HFF-Myc (cell line): ENCODE measurements around the gene SSX2B.
"Not testable (repeated sequence)": the region's sequence is repeated elsewhere in the genome, so short reads cannot be mapped to it uniquely, and the experiment has no call there.

Source experiments
- DNase-seq: peaks from one replicate; pipeline ENCODE4 v3.0.0-alpha.2; 2011; ENCODE audit warnings: low read depth; ENCODE audit errors: extremely low read depth
- H3K4me3 ChIP-seq: replicated peaks from 2 replicates; pipeline ENCODE4 v1.5.1; 2011; ENCODE audit warnings: low read depth, mild to moderate bottlenecking, control low read depth, low read length

Gene SSX2B

DNA sequence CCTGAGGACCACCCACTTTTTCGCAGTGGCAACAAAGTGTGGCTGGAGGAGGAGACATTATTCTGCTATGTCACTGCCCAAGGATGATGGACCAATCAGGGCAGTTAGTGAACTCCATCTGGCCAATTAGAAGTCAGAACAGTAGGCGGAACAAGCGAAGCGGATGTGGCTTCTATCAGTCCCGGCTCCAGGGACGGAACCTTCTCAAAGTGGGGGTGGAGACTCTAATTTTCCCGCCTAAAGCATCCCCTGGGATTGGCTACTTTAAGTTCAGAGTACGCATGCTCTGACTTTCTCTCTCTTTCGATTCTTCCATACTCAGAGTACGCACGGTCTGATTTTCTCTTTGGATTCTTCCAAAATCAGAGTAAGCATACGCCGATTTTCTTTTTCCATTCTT lies at the start of gene SSX2B:
SSX2B (plus strand) TSS at position 301 of the 400 bp plus-strand sequence. CDS start 1,429 bp downstream, outside the sequence.
- DNase-seq = not testable (repeated sequence)

DNA sequence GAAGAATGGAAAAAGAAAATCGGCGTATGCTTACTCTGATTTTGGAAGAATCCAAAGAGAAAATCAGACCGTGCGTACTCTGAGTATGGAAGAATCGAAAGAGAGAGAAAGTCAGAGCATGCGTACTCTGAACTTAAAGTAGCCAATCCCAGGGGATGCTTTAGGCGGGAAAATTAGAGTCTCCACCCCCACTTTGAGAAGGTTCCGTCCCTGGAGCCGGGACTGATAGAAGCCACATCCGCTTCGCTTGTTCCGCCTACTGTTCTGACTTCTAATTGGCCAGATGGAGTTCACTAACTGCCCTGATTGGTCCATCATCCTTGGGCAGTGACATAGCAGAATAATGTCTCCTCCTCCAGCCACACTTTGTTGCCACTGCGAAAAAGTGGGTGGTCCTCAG lies 44.0 kb upstream of the SSX2B start, which contains the start of gene SSX2:
SSX2 (minus strand) TSS at position 101 of the 400 bp plus-strand sequence. CDS start 1,429 bp downstream, outside the sequence.
- not testable (repeated sequence) for H3K4me3 ChIP-seq, DNase-seq

More for the DNA sequence above, at the start of gene SSX2B:
- not testable (repeated sequence) for H3K4me3 ChIP-seq

DNA sequence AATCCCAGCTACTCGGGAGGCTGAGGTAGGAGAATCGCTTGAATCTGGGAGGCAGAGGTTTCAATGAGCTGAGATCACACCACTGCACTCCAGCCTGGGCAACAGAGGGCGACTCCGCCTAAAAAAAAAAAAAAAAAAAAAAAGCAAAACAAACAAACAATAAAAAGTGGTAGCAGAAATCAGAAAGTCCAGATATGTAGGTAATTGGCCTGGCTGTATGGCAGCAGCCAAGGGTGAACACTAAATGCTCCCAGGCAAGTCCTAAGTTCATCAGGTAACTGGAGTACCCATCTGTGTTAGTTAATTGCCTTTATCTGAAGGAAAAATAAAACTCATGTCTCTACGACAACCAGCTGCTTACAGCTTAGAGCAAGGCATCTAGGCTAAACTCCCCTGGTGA lies 14.9 kb downstream of the SSX2B start:
- not testable (repeated sequence) for H3K4me3 ChIP-seq, DNase-seq

DNA sequence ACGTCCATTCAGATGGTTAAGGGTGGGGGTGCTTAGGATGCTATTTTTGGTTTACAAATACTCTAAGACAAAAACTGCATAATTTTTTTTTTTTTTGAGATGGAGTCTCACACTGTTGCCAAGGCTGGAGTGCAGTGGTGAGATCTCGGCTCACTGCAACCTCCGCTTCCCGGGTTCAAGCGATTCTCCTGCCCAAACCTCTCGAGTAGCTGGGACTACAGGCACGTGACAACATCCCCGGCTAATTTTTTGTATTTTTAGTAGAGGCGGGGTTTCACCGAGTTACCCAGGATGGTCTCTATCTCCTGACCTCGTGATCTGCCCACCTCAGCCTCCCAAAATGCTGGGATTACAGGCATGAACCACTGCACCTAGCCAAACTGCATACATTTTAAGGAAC lies 22.5 kb downstream of the SSX2B start:
- H3K4me3 ChIP-seq, DNase-seq: not testable (repeated sequence)

DNA sequence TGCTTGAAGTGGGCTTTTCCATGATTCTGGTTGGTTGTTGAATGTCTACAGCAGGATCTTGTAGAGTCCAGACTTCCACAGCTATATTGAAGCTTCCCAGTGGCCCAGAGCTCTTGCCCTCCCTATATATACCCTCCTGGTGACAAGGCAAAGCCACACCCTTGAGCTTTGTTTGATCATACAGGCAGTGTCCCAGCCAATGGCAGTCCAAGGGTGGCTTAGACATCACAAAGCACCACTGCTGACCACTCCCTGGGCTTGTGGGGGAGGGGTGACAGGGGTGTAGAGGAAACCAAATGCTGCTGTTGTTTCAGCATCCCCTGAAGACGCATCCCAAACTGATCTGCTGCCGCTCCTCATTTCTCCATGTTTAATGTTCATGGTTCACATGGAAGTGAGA lies 46.3 kb downstream of the SSX2B start, which contains the start of gene SPANXN5:
SPANXN5 (minus strand) TSS at position 101 of the 400 bp plus-strand sequence; CDS start at position 22, 79 bp downstream.
- H3K4me3 ChIP-seq, DNase-seq: not testable (repeated sequence)

- not testable (repeated sequence) for H3K4me3 ChIP-seq, DNase-seq
These were observed 53.8 kb downstream of the SSX2B start for GRCh38 chrX:52804876-52805275.
